ENCODE results near the gene B3GALT5.
A peak's percentile ranks its signal among the peaks of the same experiment; 100 is the strongest.

The B3GALT5 gene

GRCh38 chr21:39662411-39662953, 49.7 kb downstream of the B3GALT5 start:
- no peak overlapping the region for H3K4me3 ChIP-seq

GRCh38 chr21:39663066-39663465, 50.3 kb downstream of the B3GALT5 start:
- Histone ChIP-seq H3K4me3 (no peak overlapping the region), H3K27ac (no peak overlapping the region)

More at GRCh38 chr21:39662411-39662953, 49.7 kb downstream of the B3GALT5 start:
- no peak overlapping the region for H3K27ac ChIP-seq

DNA sequence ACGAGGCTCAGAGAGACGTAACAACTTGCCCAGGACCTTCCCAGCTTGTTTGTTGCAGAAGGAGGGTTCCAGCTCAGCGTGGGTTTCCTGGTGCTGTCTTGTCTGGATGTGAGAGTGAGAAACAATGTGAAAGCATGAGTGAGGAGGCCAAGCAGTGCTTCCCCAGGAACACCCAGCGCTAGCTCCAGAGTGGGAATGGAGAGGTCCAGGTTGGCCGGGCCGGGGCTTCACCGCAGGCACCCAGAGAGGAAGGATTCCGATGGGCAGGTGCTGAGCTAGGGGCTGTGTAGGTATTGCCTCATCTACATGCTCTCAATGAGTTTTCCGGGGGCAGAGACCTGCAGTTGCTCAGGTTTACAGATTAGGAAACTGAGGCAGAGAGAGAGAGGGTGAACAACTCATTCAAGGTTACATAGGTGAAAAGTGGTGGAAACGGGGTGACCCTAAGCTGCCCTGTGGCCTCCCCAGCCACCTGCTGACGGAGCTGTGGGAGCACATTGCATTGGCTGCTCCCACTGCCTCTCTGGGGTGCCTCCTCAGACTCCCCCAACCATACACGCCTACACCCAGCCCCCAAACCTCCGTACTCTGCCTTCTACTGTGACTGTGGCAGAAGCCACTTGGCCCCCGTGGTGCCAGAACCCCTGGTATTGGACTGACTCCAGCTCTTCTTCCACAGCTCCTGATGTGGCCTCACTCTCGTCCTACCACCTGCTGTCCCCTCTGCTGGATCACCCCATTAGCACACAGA, 51.2 kb downstream of the B3GALT5 start:
- Histone ChIP-seq H3K27ac (no peak overlapping the region), H3K4me3 (no peak overlapping the region)

DNA sequence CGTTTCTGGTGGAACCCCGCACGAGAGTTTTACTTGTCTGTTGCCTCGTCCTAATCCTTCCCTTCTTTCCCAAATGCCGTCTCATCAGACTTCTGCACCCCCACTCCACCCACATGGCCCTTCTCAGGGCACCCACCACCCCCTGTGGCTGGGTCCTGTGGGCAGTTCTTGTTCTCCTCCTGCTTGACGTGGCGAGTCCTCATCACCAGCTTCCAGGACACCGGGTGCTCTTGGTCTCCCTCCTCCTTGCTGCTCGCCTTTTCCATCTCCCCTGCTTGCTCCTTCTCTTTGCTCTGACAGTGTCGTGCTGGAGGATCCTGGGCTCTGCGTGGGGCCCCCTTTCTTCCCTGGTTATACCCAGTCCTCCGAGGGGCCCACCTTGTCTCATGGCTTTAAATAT, 51.8 kb downstream of the B3GALT5 start:
- no peak overlapping the region for H3K27ac ChIP-seq
- H3K4me3 ChIP-seq: no peak overlapping the region

GRCh38 chr21:39666026-39666425, 53.3 kb downstream of the B3GALT5 start:
- no peak overlapping the region for H3K27ac ChIP-seq

GRCh38 chr21:39666681-39667315, 54.1 kb downstream of the B3GALT5 start:
- no peak overlapping the region for H3K27ac ChIP-seq
- no peak overlapping the region for H3K4me3 ChIP-seq

More at GRCh38 chr21:39666026-39666425, 53.3 kb downstream of the B3GALT5 start:
- H3K4me3 ChIP-seq: no peak overlapping the region

DNA sequence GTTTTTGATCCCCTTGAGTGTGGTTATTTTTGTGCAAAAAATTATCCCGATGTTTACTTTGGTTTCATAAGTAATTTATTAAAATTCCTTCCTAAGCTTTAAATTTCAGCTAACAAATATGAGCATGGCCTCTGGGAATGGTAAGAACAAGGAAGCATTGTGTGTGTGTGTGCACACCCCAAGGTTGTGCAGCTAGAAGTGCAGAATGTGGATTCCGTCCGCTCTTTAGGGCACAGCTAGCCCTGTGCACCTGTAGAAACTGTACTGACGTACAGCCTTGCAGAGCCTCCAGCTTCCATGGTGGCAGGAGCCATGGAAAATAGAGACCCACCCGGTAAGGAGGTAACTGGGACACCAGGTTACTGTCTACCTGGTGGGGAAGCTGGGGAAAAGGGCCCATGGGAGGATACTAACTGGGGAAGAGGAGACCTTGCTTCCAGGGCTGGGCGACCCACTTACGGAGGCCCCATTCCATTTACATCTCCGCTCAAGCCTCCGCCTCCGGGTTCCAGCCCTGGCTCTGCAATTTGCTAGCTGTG, 54.7 kb downstream of the B3GALT5 start:
- no peak overlapping the region for H3K27ac ChIP-seq
- no peak overlapping the region for H3K4me3 ChIP-seq

DNA sequence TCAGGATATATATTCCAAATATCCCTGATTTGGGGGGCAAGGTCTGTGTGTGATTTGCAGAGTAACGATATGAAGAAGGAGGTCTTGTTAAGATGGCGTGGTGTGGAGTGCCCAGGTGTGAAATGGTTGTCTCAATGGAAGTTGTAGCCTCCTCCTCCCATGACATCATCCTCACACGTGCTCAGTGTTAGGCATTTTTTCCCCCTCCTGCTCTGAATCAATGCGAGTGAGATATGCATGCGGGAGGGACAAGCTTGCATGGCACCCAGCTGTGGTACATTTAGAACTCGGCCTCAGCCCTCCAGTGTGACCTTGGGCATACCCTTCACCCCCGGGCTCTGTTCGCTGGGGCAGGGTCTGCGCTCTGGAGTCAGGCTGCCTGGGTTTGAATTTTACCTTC, 55.6 kb downstream of the B3GALT5 start:
- Histone ChIP-seq H3K4me3 (no peak overlapping the region), H3K27ac (no peak overlapping the region)

- no peak overlapping the region for H3K27ac ChIP-seq
Observed at GRCh38 chr21:39669485-39669884, 56.7 kb downstream of the B3GALT5 start.

GRCh38 chr21:39669976-39670661, 57.4 kb downstream of the B3GALT5 start:
- H3K4me3 ChIP-seq: no peak overlapping the region
- no peak overlapping the region for H3K27ac ChIP-seq

More at GRCh38 chr21:39669485-39669884, 56.7 kb downstream of the B3GALT5 start:
- no peak overlapping the region for H3K4me3 ChIP-seq

GRCh38 chr21:39670701-39671100, 58.0 kb downstream of the B3GALT5 start:
- H3K27ac ChIP-seq: no peak overlapping the region

DNA sequence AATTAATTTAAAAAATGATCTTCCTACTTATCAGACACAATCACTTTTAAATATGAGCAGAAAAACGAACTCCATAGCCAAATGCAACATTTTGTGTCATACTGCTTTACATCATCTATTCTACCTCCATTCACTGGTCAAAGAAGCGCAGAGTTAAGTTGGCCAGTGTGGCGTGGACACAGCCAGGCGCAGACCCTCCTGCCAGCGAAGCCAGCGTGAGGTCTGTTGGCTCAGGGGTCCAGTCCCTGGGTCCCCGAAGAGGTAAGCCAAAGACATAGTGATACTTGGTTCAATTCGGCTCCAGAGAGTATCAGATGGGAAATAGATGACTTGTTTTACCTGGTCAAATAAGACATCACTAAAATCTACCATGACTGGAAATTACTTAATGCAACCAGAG, 59.2 kb downstream of the B3GALT5 start:
- Histone ChIP-seq H3K4me3 (no peak overlapping the region), H3K27ac (no peak overlapping the region)

More at GRCh38 chr21:39670701-39671100, 58.0 kb downstream of the B3GALT5 start:
- no peak overlapping the region for H3K4me3 ChIP-seq

DNA sequence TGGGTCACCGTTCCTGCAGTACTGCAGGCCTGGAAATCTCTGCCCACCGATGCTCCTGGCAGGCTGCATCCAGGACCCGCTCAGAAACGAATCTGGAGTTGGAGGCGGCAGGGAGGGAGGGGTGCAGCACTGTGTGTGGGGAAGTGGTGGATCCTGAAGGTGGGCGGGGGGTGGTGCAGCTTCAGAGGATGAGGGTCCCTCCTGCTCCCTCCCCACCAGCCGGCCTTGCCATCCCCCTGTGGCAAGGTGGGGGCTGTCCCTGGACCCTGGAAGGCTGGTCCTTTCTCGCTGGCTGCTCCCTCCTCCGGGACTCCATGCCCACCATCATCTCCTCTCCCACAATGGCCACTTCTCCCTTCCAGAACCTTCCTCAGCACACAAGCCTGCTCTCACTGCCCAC, 60.4 kb downstream of the B3GALT5 start:
- Histone ChIP-seq H3K4me3 (no peak overlapping the region), H3K27ac (no peak overlapping the region)

GRCh38 chr21:39673736-39674135, 61.0 kb downstream of the B3GALT5 start:
- Histone ChIP-seq H3K27ac (no peak overlapping the region), H3K4me3 (no peak overlapping the region)

DNA sequence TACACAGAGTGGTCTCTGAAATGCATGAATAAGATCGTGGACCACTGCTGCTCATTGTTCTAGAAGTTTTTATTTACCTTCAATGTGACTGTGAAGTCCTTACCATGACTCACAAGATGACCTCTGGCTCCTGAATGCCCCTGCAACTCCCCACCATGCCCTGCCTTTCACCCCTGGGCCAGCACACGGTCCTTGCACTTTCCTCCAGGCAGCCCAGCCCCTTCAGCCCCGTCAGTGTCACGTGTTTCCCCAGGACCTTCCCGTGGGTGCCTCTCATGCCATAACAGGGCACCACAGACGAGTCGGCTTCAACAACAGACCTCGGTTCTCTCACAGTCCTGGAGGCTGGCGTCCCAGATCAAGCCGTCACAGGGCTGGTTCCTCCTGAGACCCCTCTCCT, 62.1 kb downstream of the B3GALT5 start:
- Histone ChIP-seq H3K27ac (no peak overlapping the region), H3K4me3 (no peak overlapping the region)

DNA sequence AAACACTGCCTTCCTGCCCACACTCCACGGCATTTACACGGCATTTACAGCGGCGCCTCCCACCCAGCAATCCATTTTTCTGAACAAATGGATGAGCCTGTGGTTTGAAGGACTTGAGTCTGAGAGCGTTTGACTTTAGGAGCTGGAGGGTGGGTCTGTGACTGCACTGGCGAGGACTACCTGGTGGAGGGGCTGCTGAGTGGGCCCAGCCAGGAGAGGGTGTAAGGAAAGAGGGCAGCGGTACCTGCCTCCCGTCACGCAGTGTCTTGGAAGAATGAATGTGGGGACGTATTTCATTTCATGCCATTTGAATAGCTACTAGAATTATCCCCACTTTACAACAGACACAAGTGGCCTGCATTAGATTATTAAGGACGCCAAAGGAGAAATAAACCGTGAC, 62.9 kb downstream of the B3GALT5 start:
- peak overlapping the region in 1 of 21 experiments; percentile 26 for H3K27ac ChIP-seq
- no peak overlapping the region for H3K4me3 ChIP-seq

DNA sequence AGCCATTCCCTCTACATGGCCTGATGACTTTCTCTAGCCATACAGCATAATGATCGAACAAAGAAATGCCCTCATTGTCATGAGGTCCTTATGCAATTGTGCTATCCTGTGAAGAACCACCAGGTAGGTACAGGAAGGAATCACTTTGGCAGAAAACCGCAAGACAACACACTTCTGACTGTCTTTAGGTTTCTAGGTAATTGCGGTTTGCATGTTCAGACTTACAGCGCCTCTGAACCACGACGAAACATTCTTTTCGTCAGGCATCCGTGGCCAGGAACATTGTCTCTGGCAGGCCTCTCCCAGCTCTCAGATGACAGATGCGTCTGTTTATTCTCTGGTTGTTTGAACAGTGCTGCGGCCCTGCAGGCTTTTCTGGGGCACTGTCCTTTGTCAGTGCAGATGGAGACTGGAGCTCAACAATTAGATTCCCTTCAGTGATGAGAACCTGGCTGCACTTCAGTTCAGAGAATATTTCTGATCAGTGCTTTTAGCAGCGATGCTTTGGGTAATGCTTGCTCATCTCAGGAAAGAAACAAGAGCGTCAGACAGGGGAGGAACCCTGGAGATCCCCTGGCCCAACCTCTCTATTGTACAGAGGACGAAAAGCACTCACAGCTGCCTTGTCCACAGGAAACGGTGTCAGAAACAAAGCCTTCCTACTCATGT, 63.4 kb downstream of the B3GALT5 start:
- H3K4me3 ChIP-seq: no peak overlapping the region
- H3K27ac ChIP-seq: peak overlapping the region in 1 of 21 experiments; percentile 1

GRCh38 chr21:39680216-39680615, 67.5 kb downstream of the B3GALT5 start:
- Histone ChIP-seq H3K4me3 (no peak overlapping the region), H3K27ac (no peak overlapping the region)

- Histone ChIP-seq H3K27ac (no peak overlapping the region), H3K4me3 (no peak overlapping the region)
Observed at GRCh38 chr21:39681257-39681656, 68.5 kb downstream of the B3GALT5 start.

- Histone ChIP-seq H3K4me3 (no peak overlapping the region), H3K27ac (no peak overlapping the region)
Observed at GRCh38 chr21:39681845-39682244, 69.1 kb downstream of the B3GALT5 start.

Data from skin epidermis (tissue), 12 donors.